Cardiac muscle cell (in vitro differentiated cells and primary cell): Measurements from ENCODE around the gene FAM98B. TPM values are rescaled to one million over a fixed set of nuclear protein-coding genes. Genes with fewer than 3 reads are reported as not detected.

Experiments
- DNase-seq, 2 donors: peaks; one replicate each; pipeline versions ENCODE4 v3.0.0 to v3.0.0-alpha.2; 2010 to 2017; ENCODE audit warnings: low read depth in 1 of 2, low spot score in 1 of 2
- H3K27ac ChIP-seq: fragments of 200-600 bp; sonication (generic); 2 replicates; pipeline ENCODE4 v1.5.1; 2016
- H3K27me3 ChIP-seq: fragments of 200-600 bp; sonication (generic); 2 replicates; pipeline ENCODE4 v1.6.0; 2016; ENCODE audit warnings: control low read depth
- H3K36me3 ChIP-seq: fragments of 200-600 bp; sonication (generic); 2 replicates; pipeline ENCODE4 v1.5.1; 2016; ENCODE audit warnings: control low read depth
- H3K4me1 ChIP-seq: fragments of 200-600 bp; sonication (generic); 2 replicates; pipeline ENCODE4 v1.8.1; 2017; ENCODE audit warnings: low read depth, mild to moderate bottlenecking, mixed run types
- H3K4me3 ChIP-seq: fragments of 200-600 bp; sonication (generic); 2 replicates; pipeline ENCODE4 v1.5.1; 2016; ENCODE audit warnings: mild to moderate bottlenecking
- H3K9me3 ChIP-seq: fragments of 200-600 bp; sonication (generic); 2 replicates; pipeline ENCODE4 v1.5.1; 2017; ENCODE audit warnings: low read depth, mild to moderate bottlenecking, control low read depth
- polyA plus RNA-seq: library from polyadenylated mRNA; unstranded; fragments of >200 nt; fragmentation: Nextera tagmentation; extraction: Ambion mirVana; gene quantifications from 2 replicates; pipeline ENCODE4 v1.2.1, GENCODE V29; 2016
- total RNA-seq: library from RNA; depleted of rRNA; stranded (reverse); fragments of >200 nt; gene quantifications from 2 replicates; pipeline ENCODE4 v1.2.3, GENCODE V29; 2016
- TF ChIP-seq, protein P1 (sequence below): IDR thresholded peaks from 2 replicates; pipeline ENCODE4 v1.5.1; 2012; ENCODE audit warnings: low read depth, mild to moderate bottlenecking, low read length

FAM98B gene
- total and polyA plus RNA-seq, 2 experiments from 2014 or later = 2.4 to 10.2 TPM

GRCh38 chr15:38534691-38535090 lies 80.8 kb downstream of the FAM98B start:
- Histone ChIP-seq H3K9me3 (no peaks in the 10 kb centered on the region), H3K4me3 (no peak overlapping the region), H3K4me1 (no peaks in the 10 kb centered on the region), H3K36me3 (no peaks in the 10 kb centered on the region), H3K27me3 (no peaks in the 10 kb centered on the region), H3K27ac (no peak overlapping the region)
- no peak for DNase-seq
- TF ChIP-seq, protein P1, sequence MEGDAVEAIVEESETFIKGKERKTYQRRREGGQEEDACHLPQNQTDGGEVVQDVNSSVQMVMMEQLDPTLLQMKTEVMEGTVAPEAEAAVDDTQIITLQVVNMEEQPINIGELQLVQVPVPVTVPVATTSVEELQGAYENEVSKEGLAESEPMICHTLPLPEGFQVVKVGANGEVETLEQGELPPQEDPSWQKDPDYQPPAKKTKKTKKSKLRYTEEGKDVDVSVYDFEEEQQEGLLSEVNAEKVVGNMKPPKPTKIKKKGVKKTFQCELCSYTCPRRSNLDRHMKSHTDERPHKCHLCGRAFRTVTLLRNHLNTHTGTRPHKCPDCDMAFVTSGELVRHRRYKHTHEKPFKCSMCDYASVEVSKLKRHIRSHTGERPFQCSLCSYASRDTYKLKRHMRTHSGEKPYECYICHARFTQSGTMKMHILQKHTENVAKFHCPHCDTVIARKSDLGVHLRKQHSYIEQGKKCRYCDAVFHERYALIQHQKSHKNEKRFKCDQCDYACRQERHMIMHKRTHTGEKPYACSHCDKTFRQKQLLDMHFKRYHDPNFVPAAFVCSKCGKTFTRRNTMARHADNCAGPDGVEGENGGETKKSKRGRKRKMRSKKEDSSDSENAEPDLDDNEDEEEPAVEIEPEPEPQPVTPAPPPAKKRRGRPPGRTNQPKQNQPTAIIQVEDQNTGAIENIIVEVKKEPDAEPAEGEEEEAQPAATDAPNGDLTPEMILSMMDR = no peak

- Histone ChIP-seq H3K36me3 (no peaks in the 10 kb centered on the region), H3K9me3 (no peaks in the 10 kb centered on the region), H3K4me3 (no peak overlapping the region), H3K27ac (no peak overlapping the region), H3K4me1 (no peaks in the 10 kb centered on the region), H3K27me3 (no peaks in the 10 kb centered on the region)
- no peak for DNase-seq
- TF ChIP-seq, protein P1 = no peak
These were observed 81.7 kb downstream of the FAM98B start for GRCh38 chr15:38535491-38536200.

DNA sequence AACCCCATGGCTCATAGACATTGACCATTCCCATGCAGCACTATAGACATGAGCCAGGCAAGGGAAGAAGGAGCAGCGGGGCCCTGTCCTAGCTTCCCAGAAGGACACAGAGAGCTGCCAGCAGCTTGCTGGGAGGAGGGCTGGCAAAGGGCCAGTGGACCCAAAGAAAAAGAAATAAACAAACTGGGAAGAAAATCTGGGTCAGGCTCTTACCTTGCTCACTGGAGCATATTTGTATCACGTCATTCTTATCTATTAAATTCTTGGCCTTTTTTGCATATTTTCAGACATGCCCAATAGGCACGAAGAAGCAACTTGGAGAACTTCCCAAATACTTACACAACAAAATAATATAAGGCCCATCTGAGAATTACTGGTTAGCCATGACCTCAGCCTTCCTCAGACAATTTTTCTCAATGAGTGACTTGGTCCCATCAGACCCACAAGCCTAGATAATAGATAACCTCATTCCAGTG lies 82.3 kb downstream of the FAM98B start:
- Histone ChIP-seq H3K27ac (no peak overlapping the region), H3K27me3 (no peaks in the 10 kb centered on the region), H3K4me1 (no peaks in the 10 kb centered on the region), H3K9me3 (no peaks in the 10 kb centered on the region), H3K36me3 (no peaks in the 10 kb centered on the region), H3K4me3 (no peak overlapping the region)
- peak in 1 of 2 donors; percentile 93 for DNase-seq
- TF ChIP-seq, protein P1 = no peak

Other genes starting within 250 kb of the FAM98B start
- 11.2 and 17.3 TPM in 2 replicates for gene SPRED1, start 201.3 kb upstream of the FAM98B start, total RNA-seq
- gene SPRED1, start 201.3 kb upstream of the FAM98B start, polyA plus RNA-seq = 8.2 and 8.7 TPM in 2 replicates
- 2.6 and 4.5 TPM in 2 replicates for gene RASGRP1, start 110.7 kb downstream of the FAM98B start, total RNA-seq
- gene RASGRP1, start 110.7 kb downstream of the FAM98B start, polyA plus RNA-seq = 1.1 and 6.3 TPM in 2 replicates